Heart left ventricle (tissue), 16 donors: ENCODE data around the gene YTHDC1. TPM values are rescaled to one million over a fixed set of nuclear protein-coding genes. Genes with fewer than 3 reads are reported as not detected.

Experiments
- ATAC-seq, 4 donors: fragments of 200-7000 bp; cut with Tn5 transposase; one replicate each; pipeline ENCODE4 v1.9.1; 2020 to 2022; ENCODE audit warnings: moderate library complexity in 4 of 4, mild to moderate bottlenecking in 3 of 4, moderate number of reproducible peaks in 1 of 4
- DNase-seq, 5 donors: peaks; one replicate each; pipeline ENCODE4 v3.0.0-alpha.2; 2020
- H3K27ac ChIP-seq, 12 donors: fragments of 200-600 bp; sonication (generic) in 4 of 12; one replicate each; pipeline versions ENCODE4 v1.5.0 to v1.8.0; 2016 to 2022; ENCODE audit warnings: mild to moderate bottlenecking in 2 of 12
- H3K27me3 ChIP-seq, 9 donors: fragments of 200-600 bp; sonication (generic) in 2 of 9; one replicate each; pipeline versions ENCODE4 v1.5.1 to v1.8.0; 2016 to 2022; ENCODE audit warnings: mild to moderate bottlenecking in 3 of 9
- H3K36me3 ChIP-seq, 9 donors: fragments of 200-600 bp; sonication (generic) in 2 of 9; one replicate each; pipeline versions ENCODE4 v1.5.0 to v1.8.0; 2018 to 2022; ENCODE audit warnings: mild to moderate bottlenecking in 2 of 9
- H3K4me1 ChIP-seq, 12 donors: fragments of 200-600 bp; sonication (generic) in 4 of 12; one replicate each; pipeline versions ENCODE4 v1.5.0 to v1.8.0; 2016 to 2022; ENCODE audit warnings: mild to moderate bottlenecking in 3 of 12
- H3K4me3 ChIP-seq, 12 donors: fragments of 200-600 bp; sonication (generic) in 4 of 12; one replicate each; pipeline versions ENCODE4 v1.5.0 to v1.8.0; 2017 to 2022; ENCODE audit warnings: mild to moderate bottlenecking in 9 of 12, moderate library complexity in 4 of 12
- H3K9me3 ChIP-seq, 12 donors: fragments of 200-600 bp; sonication (generic) in 4 of 12; one replicate each; pipeline versions ENCODE4 v1.5.0 to v1.8.0; 2016 to 2022; ENCODE audit warnings: mild to moderate bottlenecking in 1 of 12
- CTCF ChIP-seq, 12 donors: fragments of 200-600 bp; sonication (generic) in 4 of 12; IDR thresholded peaks; one replicate each; pipeline versions ENCODE4 v1.5.0 to v1.8.0; 2018 to 2022; ENCODE audit warnings: antibody characterized with exemption in 12 of 12, mild to moderate bottlenecking in 5 of 12
- POLR2A ChIP-seq, 2 donors: fragments of 450-650 bp; IDR thresholded peaks; one replicate each; pipeline ENCODE4 v1.6.1; 2017; ENCODE audit warnings: antibody characterized with exemption in 2 of 2, mild to moderate bottlenecking in 2 of 2, moderate library complexity in 2 of 2
- WGBS, 4 donors: extraction: QIAGEN DNeasy Blood & Tissue Kit in 2 of 4; methylation state at CpG; one replicate each; pipeline versions ENCODE4 v1.1.5 to v1.1.7; 2013 to 2018; 5-methylcytosine and 5-hydroxymethylcytosine counted together
- intact Hi-C, 10 donors: fragments of 100-400 bp; cut with DNase I; formaldehyde crosslinking; loops; one replicate each; pipeline versions ENCODE4 v1.11.1 to v1.14.2; 2022
- polyA plus RNA-seq, 2 donors: library from polyadenylated mRNA; stranded (reverse); fragments of 200-250 nt; gene quantifications; one replicate each; pipeline ENCODE4 v1.2.3, GENCODE V29; 2013
- total RNA-seq, 9 donors: library from RNA; depleted of rRNA in 2 of 9; stranded (reverse); fragments of >200 nt in 2 of 9; fragmentation: NEBNext Ultra II Directional in 3 of 9; extraction: Animal tissue kit (Norgen Biotek cat#: 25700) in 3 of 9; gene quantifications; one replicate each; pipeline versions ENCODE4 v1.1.0 to v1.2.4, GENCODE V29; 2016 to 2023
- donor health status: ischemic (EF 13 %, LVEDD 7.1; RV severe dilation, severe dysfunction).
- donor health status: healthy with polysubstance abuse.
- donor health status: DM: no; HTN: yes; CAD: no.
- donor health status: DM: no; HTN: no; CAD: no.
- donor health status: ischemic (EF 25% LVEDD 6.9; RV normal size, moderate dysfunction).
- donor health status: ischemic (EF 25% LVEDD 5.7; RV mildly dilated, moderate dysfunction).
- donor health status: healthy.
- donor health status: DM: yes; HTN: yes; CAD: no.
- donor health status: ischemic (EF 35%, LVEDD 5.7; RV mildly dilated, moderate dysfunction).
- donor health status: nonischemic (EF 11% LVEDD 7.7; RV severe dilation, severe dysfunction).
- donor health status: DM: yes; HTN: yes; CAD: no.
- donor health status: PGD.
- donor health status: ischemic (EF 29% LVEDD 5.4; RV normal size, mild dysfunction).
- donor health status: nonischemic (EF 23%, LVEDD 6.1; RV moderate dilation, normal function).

Gene YTHDC1
- total and polyA plus RNA-seq, 11 donors, result 27.0 to 60.8 (median 42.1) TPM

- WGBS, 4 donors, result 78 to 81% (median 80%) methylated on average over 9 of the region's 9 CpGs
- no peak for DNase-seq
- no peak for ATAC-seq
Observed at GRCh38 chr4:68299492-68300457, 50.1 kb downstream of the YTHDC1 start.

GRCh38 chr4:68297137-68297536 lies 52.8 kb downstream of the YTHDC1 start:
- H3K36me3 ChIP-seq, result no peaks in the 10 kb centered on the region
- H3K27ac ChIP-seq, result no peak overlapping the region
- DNase-seq (no peak), ATAC-seq (no peak)
- no peaks in the 10 kb centered on the region for H3K4me1 ChIP-seq
- 85 to 89% (median 87%) methylated on average over 4 of the region's 4 CpGs for WGBS, 4 donors
- intact Hi-C loops, result no loop called here
- TF ChIP-seq CTCF (IDR thresholded peaks at IDR 0.05), result no peak
- no peak for TF ChIP-seq POLR2A (IDR thresholded peaks at IDR 0.05)
- H3K27me3 ChIP-seq, result no peaks in the 10 kb centered on the region
- peaks cover 0 to 4% (median 0%) of the 10 kb centered on the region in 12 donors for H3K9me3 ChIP-seq
- no peak overlapping the region for H3K4me3 ChIP-seq

More at GRCh38 chr4:68299492-68300457, 50.1 kb downstream of the YTHDC1 start:
- Histone ChIP-seq H3K27me3 (no peaks in the 10 kb centered on the region), H3K27ac (no peak overlapping the region), H3K4me3 (no peak overlapping the region), H3K9me3 (peaks cover 0 to 4% (median 0%) of the 10 kb centered on the region in 12 donors), H3K36me3 (no peaks in the 10 kb centered on the region), H3K4me1 (no peaks in the 10 kb centered on the region)
- TF ChIP-seq POLR2A (IDR thresholded peaks at IDR 0.05), result no peak
- no peak for TF ChIP-seq CTCF (IDR thresholded peaks at IDR 0.05)
- intact Hi-C loops, result no loop called here

- no peak overlapping the region for H3K27ac ChIP-seq
- no peaks in the 10 kb centered on the region for H3K9me3 ChIP-seq
- H3K27me3 ChIP-seq, result no peaks in the 10 kb centered on the region
- H3K4me3 ChIP-seq, result no peak overlapping the region
- no peaks in the 10 kb centered on the region for H3K36me3 ChIP-seq
- DNase-seq (no peak), ATAC-seq (no peak)
- intact Hi-C loops, result no loop called here
- no peaks in the 10 kb centered on the region for H3K4me1 ChIP-seq
- 76 to 89% (median 84%) methylated on average over 1 of the region's 1 CpG for WGBS, 4 donors
- TF ChIP-seq POLR2A (IDR thresholded peaks at IDR 0.05) (no peak), CTCF (IDR thresholded peaks at IDR 0.05) (no peak)
Observed at GRCh38 chr4:68291256-68291655, 58.6 kb downstream of the YTHDC1 start.

GRCh38 chr4:68288393-68288740 lies 61.5 kb downstream of the YTHDC1 start:
- Histone ChIP-seq H3K4me3 (no peak overlapping the region), H3K36me3 (no peaks in the 10 kb centered on the region), H3K4me1 (no peaks in the 10 kb centered on the region), H3K27me3 (no peaks in the 10 kb centered on the region), H3K9me3 (no peaks in the 10 kb centered on the region), H3K27ac (no peak overlapping the region)
- no peak for DNase-seq
- intact Hi-C loops, result no loop called here
- TF ChIP-seq CTCF (IDR thresholded peaks at IDR 0.05) (no peak), POLR2A (IDR thresholded peaks at IDR 0.05) (no peak)
- 49 to 65% (median 55%) methylated on average over 2 of the region's 2 CpGs for WGBS, 4 donors
- no peak for ATAC-seq
